Esophagus squamous epithelium (tissue), 4 donors: ENCODE measurements around the gene CISD1.

ENCODE experiments used
- POLR2A ChIP-seq, 4 donors: fragments of 450-650 bp; IDR thresholded peaks; one replicate each; pipeline ENCODE4 v1.6.1; 2017; ENCODE audit warnings: antibody characterized with exemption in 4 of 4, mild to moderate bottlenecking in 4 of 4, moderate library complexity in 3 of 4
- TF ChIP-seq, protein P1 (sequence below), 6 experiments: fragments of 450-650 bp in 4 of 6; fragments of 200-600 bp in 2 of 6; sonication (generic) in 2 of 6; IDR thresholded peaks; one replicate each; pipeline ENCODE4 v1.5.1; 2016 to 2019; ENCODE audit warnings: antibody characterized with exemption in 6 of 6, mild to moderate bottlenecking in 4 of 6, moderate library complexity in 4 of 6

DNA sequence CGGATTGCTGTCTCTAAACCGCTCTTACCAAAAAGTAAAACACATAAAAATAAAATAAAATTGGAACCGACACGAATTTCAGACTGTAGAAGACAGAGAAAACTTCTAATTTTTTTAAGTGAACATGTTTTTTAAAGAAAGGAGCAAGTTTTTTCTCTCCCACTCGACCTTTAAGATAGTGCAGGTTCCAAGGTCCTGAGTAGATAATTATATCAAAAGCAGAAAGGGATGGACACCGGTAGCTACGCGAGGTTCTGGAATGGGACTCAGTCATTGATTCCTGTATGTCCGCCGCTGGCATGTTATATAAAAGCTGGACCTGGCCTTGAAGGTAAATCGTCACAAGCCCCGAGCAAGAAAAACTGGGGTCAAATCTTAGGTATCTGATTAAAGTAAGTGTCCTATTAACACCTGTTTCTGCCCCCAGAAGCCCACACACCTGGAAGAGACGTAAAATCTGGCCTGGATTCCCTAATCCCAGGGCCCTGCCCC, 462 bp upstream of the CISD1 start:
- TF ChIP-seq, protein P1, sequence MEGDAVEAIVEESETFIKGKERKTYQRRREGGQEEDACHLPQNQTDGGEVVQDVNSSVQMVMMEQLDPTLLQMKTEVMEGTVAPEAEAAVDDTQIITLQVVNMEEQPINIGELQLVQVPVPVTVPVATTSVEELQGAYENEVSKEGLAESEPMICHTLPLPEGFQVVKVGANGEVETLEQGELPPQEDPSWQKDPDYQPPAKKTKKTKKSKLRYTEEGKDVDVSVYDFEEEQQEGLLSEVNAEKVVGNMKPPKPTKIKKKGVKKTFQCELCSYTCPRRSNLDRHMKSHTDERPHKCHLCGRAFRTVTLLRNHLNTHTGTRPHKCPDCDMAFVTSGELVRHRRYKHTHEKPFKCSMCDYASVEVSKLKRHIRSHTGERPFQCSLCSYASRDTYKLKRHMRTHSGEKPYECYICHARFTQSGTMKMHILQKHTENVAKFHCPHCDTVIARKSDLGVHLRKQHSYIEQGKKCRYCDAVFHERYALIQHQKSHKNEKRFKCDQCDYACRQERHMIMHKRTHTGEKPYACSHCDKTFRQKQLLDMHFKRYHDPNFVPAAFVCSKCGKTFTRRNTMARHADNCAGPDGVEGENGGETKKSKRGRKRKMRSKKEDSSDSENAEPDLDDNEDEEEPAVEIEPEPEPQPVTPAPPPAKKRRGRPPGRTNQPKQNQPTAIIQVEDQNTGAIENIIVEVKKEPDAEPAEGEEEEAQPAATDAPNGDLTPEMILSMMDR (IDR thresholded peaks at IDR 0.05) = no peak
- TF ChIP-seq POLR2A (IDR thresholded peaks at IDR 0.05) = no peak
